ENCODE results near the gene OR2L8.

GRCh38 chr1:247998811-247999210 lies 50.2 kb downstream of the OR2L8 start:
- no peak for TF ChIP-seq CTCF (IDR thresholded peaks at IDR 0.05; ENCODE audit: insufficient read depth, low read length)
- TF ChIP-seq GABPA (IDR thresholded peaks at IDR 0.05; ENCODE audit: low read depth), result no peak
- no peak for TF ChIP-seq REST (IDR thresholded peaks at IDR 0.05; ENCODE audit: insufficient replicate concordance, low read depth)
